HFF-Myc (cell line): ENCODE measurements around the gene LTV1.

ENCODE experiments used
- DNase-seq: peaks from one replicate; pipeline ENCODE4 v3.0.0-alpha.2; 2011; ENCODE audit warnings: low read depth; ENCODE audit errors: extremely low read depth
- H3K4me3 ChIP-seq: replicated peaks from 2 replicates; pipeline ENCODE4 v1.5.1; 2011; ENCODE audit warnings: low read depth, mild to moderate bottlenecking, control low read depth, low read length
- TF ChIP-seq, protein P1 (sequence below): IDR thresholded peaks from 2 replicates; pipeline ENCODE4 v1.5.1; 2012; ENCODE audit warnings: mild to moderate bottlenecking, low read depth, low read length, control low read depth; ENCODE audit errors: missing control alignments

Gene LTV1

DNA sequence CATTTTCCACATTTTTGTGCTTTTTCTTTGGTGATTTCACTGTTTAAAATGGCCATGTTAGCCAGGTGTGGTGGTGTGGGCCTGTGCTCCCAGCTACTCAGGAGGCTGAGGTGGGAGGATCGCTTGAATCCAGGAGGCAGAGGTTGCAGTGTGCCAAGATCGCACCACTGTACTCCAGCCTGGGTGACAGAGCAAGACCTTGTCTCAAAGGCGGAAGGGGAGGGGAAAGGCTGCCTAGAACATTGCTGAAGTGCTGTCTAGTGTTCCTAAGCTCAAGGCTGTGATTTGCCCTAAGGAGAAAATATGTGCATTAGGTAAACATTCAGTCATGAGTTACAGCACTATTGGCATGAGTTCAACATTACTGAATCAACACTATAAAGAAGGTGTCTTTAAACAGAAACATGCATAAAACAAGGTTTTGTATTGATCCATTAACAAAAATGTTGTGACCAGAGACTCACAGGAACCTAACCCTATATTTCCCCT, 35.2 kb downstream of the LTV1 start:
- TF ChIP-seq, protein P1, sequence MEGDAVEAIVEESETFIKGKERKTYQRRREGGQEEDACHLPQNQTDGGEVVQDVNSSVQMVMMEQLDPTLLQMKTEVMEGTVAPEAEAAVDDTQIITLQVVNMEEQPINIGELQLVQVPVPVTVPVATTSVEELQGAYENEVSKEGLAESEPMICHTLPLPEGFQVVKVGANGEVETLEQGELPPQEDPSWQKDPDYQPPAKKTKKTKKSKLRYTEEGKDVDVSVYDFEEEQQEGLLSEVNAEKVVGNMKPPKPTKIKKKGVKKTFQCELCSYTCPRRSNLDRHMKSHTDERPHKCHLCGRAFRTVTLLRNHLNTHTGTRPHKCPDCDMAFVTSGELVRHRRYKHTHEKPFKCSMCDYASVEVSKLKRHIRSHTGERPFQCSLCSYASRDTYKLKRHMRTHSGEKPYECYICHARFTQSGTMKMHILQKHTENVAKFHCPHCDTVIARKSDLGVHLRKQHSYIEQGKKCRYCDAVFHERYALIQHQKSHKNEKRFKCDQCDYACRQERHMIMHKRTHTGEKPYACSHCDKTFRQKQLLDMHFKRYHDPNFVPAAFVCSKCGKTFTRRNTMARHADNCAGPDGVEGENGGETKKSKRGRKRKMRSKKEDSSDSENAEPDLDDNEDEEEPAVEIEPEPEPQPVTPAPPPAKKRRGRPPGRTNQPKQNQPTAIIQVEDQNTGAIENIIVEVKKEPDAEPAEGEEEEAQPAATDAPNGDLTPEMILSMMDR, result no peak
- DNase-seq, result no peak
- no peak overlapping the region for H3K4me3 ChIP-seq

GRCh38 chr6:143880412-143880811, 37.3 kb downstream of the LTV1 start:
- H3K4me3 ChIP-seq, result no peak overlapping the region
- no peak for DNase-seq
- TF ChIP-seq, protein P1, result no peak

DNA sequence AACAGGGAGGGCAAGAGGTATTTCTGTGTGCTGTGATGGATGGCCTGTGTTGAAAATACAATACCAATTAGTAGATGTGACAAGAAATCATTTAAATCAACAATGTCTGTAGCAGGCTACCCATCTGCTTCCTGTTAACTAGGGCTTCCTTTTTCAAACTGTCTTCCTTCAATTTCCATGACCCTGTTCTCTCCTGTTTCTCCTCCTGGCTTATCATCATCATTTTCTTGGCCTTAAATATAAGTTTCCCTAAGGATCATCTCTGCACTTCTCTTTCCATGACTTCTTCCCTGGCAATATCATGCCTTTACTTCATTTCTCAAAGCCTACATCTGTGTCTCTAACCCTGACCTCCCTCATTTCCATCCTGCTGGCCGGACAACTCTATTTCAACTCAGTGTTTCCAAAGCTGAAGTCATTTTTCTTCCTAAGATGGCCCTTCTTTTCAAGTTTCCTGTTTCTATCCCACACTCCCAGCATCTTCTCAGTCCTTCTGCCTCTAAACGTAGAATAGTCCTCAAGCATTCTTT, 39.3 kb downstream of the LTV1 start:
- DNase-seq, result no peak
- H3K4me3 ChIP-seq, result no peak overlapping the region
- TF ChIP-seq, protein P1, result no peak

DNA sequence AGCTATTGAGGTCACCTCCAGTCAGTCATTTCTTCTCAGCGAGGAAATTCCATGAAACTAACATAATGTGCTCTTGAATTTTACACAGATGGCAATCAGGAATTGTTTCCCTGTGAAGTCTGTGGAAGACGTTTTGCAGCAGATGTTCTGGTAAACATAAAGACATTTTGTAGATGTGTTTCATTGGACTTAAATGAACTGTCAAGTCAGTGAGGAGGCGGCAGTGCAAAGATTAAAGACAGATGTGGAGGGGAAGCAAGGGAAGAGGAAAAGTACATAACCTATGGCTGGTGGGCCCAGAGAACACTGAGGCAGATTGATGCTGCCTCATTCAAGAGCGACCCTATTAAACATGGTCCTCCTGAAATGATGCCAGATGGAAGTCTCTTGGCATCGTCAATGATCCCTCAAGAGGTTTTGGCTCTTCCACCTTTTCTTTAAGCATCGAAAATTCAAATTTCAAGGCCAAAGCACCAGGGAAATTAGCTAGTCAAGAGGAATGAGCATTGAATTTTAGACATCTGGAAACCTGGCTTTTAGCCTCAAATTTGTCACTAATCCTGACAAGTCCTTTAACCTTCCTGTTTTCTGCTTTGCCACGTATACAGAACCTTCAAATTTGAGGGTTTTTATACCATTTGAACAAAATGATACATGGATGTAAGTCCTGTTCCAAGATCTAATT, 41.2 kb downstream of the LTV1 start:
- peak; percentile 55 for DNase-seq
- TF ChIP-seq, protein P1, result no peak
- H3K4me3 ChIP-seq, result no peak overlapping the region

- no peak for DNase-seq
- no peak overlapping the region for H3K4me3 ChIP-seq
- TF ChIP-seq, protein P1, result no peak
These were observed 42.0 kb downstream of the LTV1 start for GRCh38 chr6:143885116-143885515.

DNA sequence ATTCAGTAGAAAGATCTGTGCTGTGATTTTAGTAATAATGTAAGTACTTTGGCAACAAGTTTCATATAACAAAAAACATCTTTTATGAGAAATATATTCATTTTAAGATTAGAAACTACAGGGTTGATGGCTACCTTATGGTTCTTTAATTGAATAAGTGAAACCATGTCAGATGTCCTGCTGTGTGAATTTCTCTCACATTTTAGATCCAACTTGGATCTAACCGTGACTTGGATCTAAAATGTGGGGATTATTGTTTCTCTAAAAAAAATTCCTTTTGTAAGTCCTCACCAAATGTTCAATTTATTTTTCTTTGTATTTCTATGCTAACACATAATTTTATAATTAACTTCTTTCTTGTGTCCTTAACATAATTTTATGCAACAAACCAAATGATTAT, 51.5 kb downstream of the LTV1 start:
- DNase-seq, result no peak
- TF ChIP-seq, protein P1, result no peak
- H3K4me3 ChIP-seq, result no peak overlapping the region
